H9 (cell line): Measurements from ENCODE around the gene SPPL3. TPM values are rescaled to one million over a fixed set of nuclear protein-coding genes. Genes with fewer than 3 reads are reported as not detected.

Experiments used
- DNase-seq: peaks from one replicate; pipeline ENCODE4 v3.0.0-alpha.2; 2017
- H2AFZ ChIP-seq: one replicate; pipeline ENCODE4 v1.6.1; 2013; ENCODE audit warnings: mild to moderate bottlenecking, low read length, control low read depth, moderate library complexity
- H2AK5ac ChIP-seq: 2 replicates; pipeline ENCODE4 v1.6.1; 2013; ENCODE audit warnings: low read length, control low read depth, mixed read lengths; ENCODE audit not compliant: insufficient read length
- H2BK120ac ChIP-seq: one replicate; pipeline ENCODE4 v1.6.1; 2013; ENCODE audit warnings: low read depth, mild to moderate bottlenecking, low read length, control low read depth, inconsistent platforms; ENCODE audit not compliant: poor library complexity, severe bottlenecking
- H2BK12ac ChIP-seq: 2 replicates; pipeline ENCODE4 v1.6.1; 2013; ENCODE audit warnings: low read length, control low read depth, mixed read lengths, low read depth; ENCODE audit not compliant: insufficient read length
- H2BK15ac ChIP-seq: 2 replicates; pipeline ENCODE4 v1.6.1; 2013; ENCODE audit warnings: low read depth, low read length, control low read depth
- H2BK20ac ChIP-seq: one replicate; pipeline ENCODE4 v1.6.1; 2013; ENCODE audit warnings: low read depth, mild to moderate bottlenecking, low read length, control low read depth, inconsistent platforms; ENCODE audit not compliant: poor library complexity, severe bottlenecking
- H2BK5ac ChIP-seq: 2 replicates; pipeline ENCODE4 v1.6.1; 2013; ENCODE audit warnings: low read length, control low read depth, mixed read lengths; ENCODE audit not compliant: insufficient read length
- H3K14ac ChIP-seq: 2 replicates; pipeline ENCODE4 v1.6.1; 2013; ENCODE audit warnings: low read length, control low read depth; ENCODE audit not compliant: insufficient read depth
- H3K18ac ChIP-seq: 2 replicates; pipeline ENCODE4 v1.6.1; 2013; ENCODE audit warnings: low read depth, mild to moderate bottlenecking, mixed read lengths, low read length, control low read depth; ENCODE audit not compliant: insufficient read length
- H3K23ac ChIP-seq: 2 replicates; pipeline ENCODE4 v1.6.1; 2013; ENCODE audit warnings: low read length, control low read depth, mixed read lengths, low read depth; ENCODE audit not compliant: insufficient read length
- H3K23me2 ChIP-seq: 2 replicates; pipeline ENCODE4 v1.6.1; 2013; ENCODE audit warnings: low read depth, mild to moderate bottlenecking, mixed read lengths, low read length, control low read depth; ENCODE audit not compliant: insufficient read length, poor library complexity, severe bottlenecking
- H3K27ac ChIP-seq: 2 replicates; pipeline ENCODE4 v1.5.1; 2013; ENCODE audit warnings: low read length, control low read depth, mixed read lengths, low read depth; ENCODE audit not compliant: insufficient read length
- H3K27me3 ChIP-seq: 2 replicates; pipeline ENCODE4 v1.6.1; 2013; ENCODE audit warnings: low read length, control low read depth, inconsistent platforms; ENCODE audit not compliant: insufficient read depth
- H3K4ac ChIP-seq: 2 replicates; pipeline ENCODE4 v1.6.1; 2013; ENCODE audit warnings: low read depth, mild to moderate bottlenecking, control low read depth, inconsistent platforms, low read length, moderate library complexity
- H3K4me1 ChIP-seq: 2 replicates; pipeline ENCODE4 v1.6.1; 2013; ENCODE audit warnings: low read length, control low read depth, inconsistent platforms; ENCODE audit not compliant: insufficient read depth
- H3K4me2 ChIP-seq: 2 replicates; pipeline ENCODE4 v1.6.1; 2013; ENCODE audit warnings: low read length, control low read depth, mixed read lengths; ENCODE audit not compliant: insufficient read length, insufficient read depth
- H3K56ac ChIP-seq: 2 replicates; pipeline ENCODE4 v1.6.1; 2013; ENCODE audit warnings: low read depth, mild to moderate bottlenecking, mixed read lengths, low read length, control low read depth; ENCODE audit not compliant: insufficient read length
- H3K79me1 ChIP-seq: 2 replicates; pipeline ENCODE4 v1.6.1; 2013; ENCODE audit warnings: low read depth, mild to moderate bottlenecking, moderate library complexity, low read length, control low read depth, inconsistent platforms; ENCODE audit not compliant: insufficient read depth, poor library complexity, severe bottlenecking
- H3K79me2 ChIP-seq: 2 replicates; pipeline ENCODE4 v1.6.1; 2013; ENCODE audit warnings: low read length, control low read depth, inconsistent platforms; ENCODE audit not compliant: insufficient read depth
- H3K9ac ChIP-seq: 2 replicates; pipeline ENCODE4 v1.6.1; 2013; ENCODE audit warnings: low read length, control low read depth, mixed read lengths; ENCODE audit not compliant: insufficient read length; ENCODE audit errors: extremely low read depth
- H3K9me3 ChIP-seq: one replicate; pipeline ENCODE4 v1.6.1; 2013; ENCODE audit warnings: low read depth, low read length, inconsistent platforms; ENCODE audit not compliant: control insufficient read depth
- H3T11ph ChIP-seq: one replicate; pipeline ENCODE4 v1.6.1; 2013; ENCODE audit warnings: mild to moderate bottlenecking, low read length, control low read depth, inconsistent platforms
- H4K20me1 ChIP-seq: one replicate; pipeline ENCODE4 v1.6.1; 2013; ENCODE audit not compliant: control insufficient read depth, insufficient read length, insufficient read depth
- H4K5ac ChIP-seq: 2 replicates; pipeline ENCODE4 v1.6.1; 2013; ENCODE audit warnings: low read depth, mild to moderate bottlenecking, mixed read lengths, low read length, control low read depth; ENCODE audit not compliant: insufficient read length
- H4K8ac ChIP-seq: replicated peaks from 2 replicates; pipeline ENCODE4 v1.6.1; 2013; ENCODE audit warnings: low read length, control low read depth, mixed read lengths, low read depth; ENCODE audit not compliant: insufficient read length
- H4K91ac ChIP-seq: 2 replicates; pipeline ENCODE4 v1.6.1; 2013; ENCODE audit warnings: low read depth, mild to moderate bottlenecking, moderate library complexity, mixed read lengths, low read length, control low read depth; ENCODE audit not compliant: insufficient read length
- H3K27ac Mint-ChIP-seq, 3 experiments: 2 replicates in 2 of 3; 3 replicates in 1 of 3; pipeline ENCODE4 v1.8.0; 2020 to 2021; ENCODE audit warnings: mixed read lengths in 3 of 3, mild to moderate bottlenecking in 1 of 3, moderate library complexity in 1 of 3
- H3K27me3 Mint-ChIP-seq: 2 replicates; pipeline ENCODE4 v1.8.0; 2021; ENCODE audit warnings: low read depth, mild to moderate bottlenecking, moderate library complexity, mixed read lengths
- H3K36me3 Mint-ChIP-seq, 3 experiments: 2 replicates in 2 of 3; 3 replicates in 1 of 3; pipeline ENCODE4 v1.8.0; 2020 to 2021; ENCODE audit warnings: low read depth in 3 of 3, mixed read lengths in 3 of 3; ENCODE audit not compliant: insufficient read depth in 1 of 3
- H3K4me1 Mint-ChIP-seq, 2 experiments: 2 replicates each; pipeline ENCODE4 v1.8.0; 2020; ENCODE audit warnings: mixed read lengths in 2 of 2
- H3K4me3 Mint-ChIP-seq, 2 experiments: 2 replicates in 1 of 2; 3 replicates in 1 of 2; pipeline ENCODE4 v1.8.0; 2020 to 2021; ENCODE audit warnings: mild to moderate bottlenecking in 2 of 2, mixed read lengths in 2 of 2, moderate library complexity in 1 of 2
- H3K9me3 Mint-ChIP-seq, 2 experiments: 2 replicates in 1 of 2; 3 replicates in 1 of 2; pipeline ENCODE4 v1.8.0; 2020; ENCODE audit warnings: mild to moderate bottlenecking in 2 of 2, mixed read lengths in 2 of 2, moderate library complexity in 1 of 2
- CTCF ChIP-seq: fragments of 200-600 bp; sonication (generic); conservative IDR thresholded peaks from 3 replicates; pipeline ENCODE4 v1.8.0; 2021; ENCODE audit warnings: antibody characterized with exemption, mild to moderate bottlenecking
- WGBS: extraction: QIAGEN DNeasy Blood & Tissue Kit; methylation state at CpG from one replicate; pipeline ENCODE4 v1.1.7; 2013; ENCODE audit warnings: missing lambda C conversion rate, low lambda C conversion rate, mixed read lengths; ENCODE audit not compliant: insufficient read length; ENCODE audit errors: extremely low coverage; 5-methylcytosine and 5-hydroxymethylcytosine counted together
- total RNA-seq: library from RNA; stranded (reverse); gene quantifications from 2 replicates; pipeline ENCODE4 v1.2.1, GENCODE V29; 2021

The SPPL3 gene
- total RNA-seq, 1 experiment from 2014 or later = 46.3 TPM

GRCh38 chr12:120739031-120739762 is 165.0 kb downstream of the SPPL3 start:
- Mint-ChIP-seq H3K27me3 (no peaks in the 10 kb centered on the region), H3K4me1 (no peaks in the 10 kb centered on the region), H3K9me3 (no peaks in the 10 kb centered on the region), H3K4me3 (no peak overlapping the region), H3K27ac (no peak overlapping the region), H3K36me3 (peaks cover 0 to 1% (median 0%) of the 10 kb centered on the region in 3 experiments; a peak in 1 of 7 replicates)
- Histone ChIP-seq H3K27ac (no peak overlapping the region), H3K9ac (no peak overlapping the region), H3T11ph (no peak overlapping the region), H2BK5ac (no peak overlapping the region), H2AFZ (no peak overlapping the region), H3K14ac (no peak overlapping the region), H4K20me1 (no peaks in the 10 kb centered on the region), H3K4me1 (no peaks in the 10 kb centered on the region), H2AK5ac (no peak overlapping the region), H4K91ac (no peak overlapping the region), H3K4ac (no peak overlapping the region), H2BK20ac (no peak overlapping the region), H4K8ac (no peak overlapping the region), H3K27me3 (no peaks in the 10 kb centered on the region), H3K4me2 (no peak overlapping the region), H2BK12ac (no peak overlapping the region), H2BK120ac (no peak overlapping the region), H3K23ac (no peak overlapping the region), H3K18ac (no peak overlapping the region), H3K23me2 (no peaks in the 10 kb centered on the region), H2BK15ac (no peak overlapping the region), H3K9me3 (no peaks in the 10 kb centered on the region), H4K5ac (no peak overlapping the region), H3K79me2 (no peaks in the 10 kb centered on the region), H3K79me1 (no peaks in the 10 kb centered on the region), H3K56ac (no peak overlapping the region)
- WGBS = no CpG with 5 or more reads among the region's 38 CpGs
- no peak for TF ChIP-seq CTCF
- no peak for DNase-seq
